Measurements from ENCODE around the gene TRPV3. TPM values are rescaled to one million over a fixed set of nuclear protein-coding genes. Genes with fewer than 3 reads are reported as not detected.

Gene TRPV3
- total and polyA plus RNA-seq, 4 donors, result 0.10 to 0.91 (median 0.33) TPM

GRCh38 chr17:3511852-3512504, 45.6 kb downstream of the TRPV3 start:
- no peak overlapping the region for H3K9ac ChIP-seq (ENCODE audit: insufficient read depth in 1 of 2, low read length in 2 of 2)
- ATAC-seq (ENCODE audit: insufficient read depth, low FRiP score) (no peak), DNase-seq (no peak)
- peaks cover 0 to 2% (median 0%) of the 10 kb centered on the region in 4 donors for H3K36me3 ChIP-seq (ENCODE audit: control insufficient read depth in 4 of 4, insufficient read depth in 4 of 4, low read length in 4 of 4)
- TF ChIP-seq, protein P1, sequence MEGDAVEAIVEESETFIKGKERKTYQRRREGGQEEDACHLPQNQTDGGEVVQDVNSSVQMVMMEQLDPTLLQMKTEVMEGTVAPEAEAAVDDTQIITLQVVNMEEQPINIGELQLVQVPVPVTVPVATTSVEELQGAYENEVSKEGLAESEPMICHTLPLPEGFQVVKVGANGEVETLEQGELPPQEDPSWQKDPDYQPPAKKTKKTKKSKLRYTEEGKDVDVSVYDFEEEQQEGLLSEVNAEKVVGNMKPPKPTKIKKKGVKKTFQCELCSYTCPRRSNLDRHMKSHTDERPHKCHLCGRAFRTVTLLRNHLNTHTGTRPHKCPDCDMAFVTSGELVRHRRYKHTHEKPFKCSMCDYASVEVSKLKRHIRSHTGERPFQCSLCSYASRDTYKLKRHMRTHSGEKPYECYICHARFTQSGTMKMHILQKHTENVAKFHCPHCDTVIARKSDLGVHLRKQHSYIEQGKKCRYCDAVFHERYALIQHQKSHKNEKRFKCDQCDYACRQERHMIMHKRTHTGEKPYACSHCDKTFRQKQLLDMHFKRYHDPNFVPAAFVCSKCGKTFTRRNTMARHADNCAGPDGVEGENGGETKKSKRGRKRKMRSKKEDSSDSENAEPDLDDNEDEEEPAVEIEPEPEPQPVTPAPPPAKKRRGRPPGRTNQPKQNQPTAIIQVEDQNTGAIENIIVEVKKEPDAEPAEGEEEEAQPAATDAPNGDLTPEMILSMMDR (IDR thresholded peaks at IDR 0.05; ENCODE audit: control extremely low read depth, extremely low read depth), result no peak
- no peaks in the 10 kb centered on the region for H3K27me3 ChIP-seq (ENCODE audit: control insufficient read depth in 3 of 3, insufficient read depth in 3 of 3, low read length in 2 of 3)
- peaks cover 0 to 24% (median 7%) of the 10 kb centered on the region in 5 donors for H3K4me1 ChIP-seq (ENCODE audit: control insufficient read depth in 5 of 5, insufficient read depth in 5 of 5, low read length in 5 of 5)
- 71 to 73% methylated on average over 8 of the region's 8 CpGs for WGBS, 2 donors
- peak overlapping the region; percentile 42 to 89 for H3K27ac ChIP-seq (ENCODE audit: low read depth in 1 of 2, low read length in 1 of 2)
- no peak overlapping the region for H3K4me3 ChIP-seq
- H3K9me3 ChIP-seq (ENCODE audit: control insufficient read depth in 4 of 4, insufficient read depth in 3 of 4, low read length in 3 of 4), result no peaks in the 10 kb centered on the region

GRCh38 chr17:3510090-3510489, 47.5 kb downstream of the TRPV3 start:
- Histone ChIP-seq H3K27me3 (ENCODE audit: control insufficient read depth in 3 of 3, insufficient read depth in 3 of 3, low read length in 2 of 3) (no peaks in the 10 kb centered on the region), H3K4me1 (ENCODE audit: control insufficient read depth in 5 of 5, insufficient read depth in 5 of 5, low read length in 5 of 5) (peaks cover 0 to 24% (median 7%) of the 10 kb centered on the region in 5 donors), H3K27ac (ENCODE audit: low read depth in 1 of 2, low read length in 1 of 2) (no peak overlapping the region), H3K36me3 (ENCODE audit: control insufficient read depth in 4 of 4, insufficient read depth in 4 of 4, low read length in 4 of 4) (peaks cover 0 to 2% (median 0%) of the 10 kb centered on the region in 4 donors), H3K9ac (ENCODE audit: insufficient read depth in 1 of 2, low read length in 2 of 2) (no peak overlapping the region), H3K9me3 (ENCODE audit: control insufficient read depth in 4 of 4, insufficient read depth in 3 of 4, low read length in 3 of 4) (no peaks in the 10 kb centered on the region), H3K4me3 (no peak overlapping the region)
- WGBS, 2 donors, result 66 to 67% methylated on average over 7 of the region's 7 CpGs
- DNase-seq (no peak), ATAC-seq (ENCODE audit: insufficient read depth, low FRiP score) (no peak)
- TF ChIP-seq, protein P1 (IDR thresholded peaks at IDR 0.05; ENCODE audit: control extremely low read depth, extremely low read depth), result no peak

- Histone ChIP-seq H3K9me3 (ENCODE audit: control insufficient read depth in 4 of 4, insufficient read depth in 3 of 4, low read length in 3 of 4) (no peaks in the 10 kb centered on the region), H3K27me3 (ENCODE audit: control insufficient read depth in 3 of 3, insufficient read depth in 3 of 3, low read length in 2 of 3) (no peaks in the 10 kb centered on the region), H3K4me3 (no peak overlapping the region), H3K4me1 (ENCODE audit: control insufficient read depth in 5 of 5, insufficient read depth in 5 of 5, low read length in 5 of 5) (peaks cover 0 to 14% (median 5%) of the 10 kb centered on the region in 5 donors), H3K36me3 (ENCODE audit: control insufficient read depth in 4 of 4, insufficient read depth in 4 of 4, low read length in 4 of 4) (no peaks in the 10 kb centered on the region), H3K9ac (ENCODE audit: insufficient read depth in 1 of 2, low read length in 2 of 2) (no peak overlapping the region), H3K27ac (ENCODE audit: low read depth in 1 of 2, low read length in 1 of 2) (no peak overlapping the region)
- TF ChIP-seq, protein P1 (IDR thresholded peaks at IDR 0.05; ENCODE audit: control extremely low read depth, extremely low read depth), result no peak
- DNase-seq (no peak), ATAC-seq (ENCODE audit: insufficient read depth, low FRiP score) (no peak)
- WGBS, 2 donors, result 77 to 90% methylated on average over 3 of the region's 3 CpGs
These were observed 49.7 kb downstream of the TRPV3 start for GRCh38 chr17:3507869-3508268.
